Thyroid gland (tissue), 4 donors: Measurements from ENCODE around the gene EML5.

Experiments used
- CTCF ChIP-seq, 6 experiments: fragments of 200-600 bp in 3 of 6; fragments of 450-650 bp in 3 of 6; sonication (generic) in 3 of 6; IDR thresholded peaks; one replicate each; pipeline ENCODE4 v1.5.1; 2016 to 2019; ENCODE audit warnings: antibody characterized with exemption in 6 of 6, mild to moderate bottlenecking in 2 of 6, inconsistent platforms in 1 of 6, moderate library complexity in 1 of 6
- POLR2A ChIP-seq, 2 donors: fragments of 450-650 bp; IDR thresholded peaks; one replicate each; pipeline ENCODE4 v1.6.1; 2017; ENCODE audit warnings: antibody characterized with exemption in 2 of 2, mild to moderate bottlenecking in 2 of 2, moderate library complexity in 1 of 2

- TF ChIP-seq CTCF (IDR thresholded peaks at IDR 0.05), result no peak
- TF ChIP-seq POLR2A (IDR thresholded peaks at IDR 0.05), result no peak
Measured at GRCh38 chr14:88565427-88565826, 227.3 kb downstream of the EML5 start.
